Prostate gland (tissue), 2 donors: ENCODE measurements around the gene NDFIP1.

ENCODE experiments used
- POLR2A ChIP-seq: fragments of 450-650 bp; IDR thresholded peaks from one replicate; pipeline ENCODE4 v1.6.1; 2016; ENCODE audit warnings: antibody characterized with exemption, mild to moderate bottlenecking
- POLR2AphosphoS5 ChIP-seq: sonication (generic); formaldehyde crosslinking; IDR thresholded peaks from one replicate; pipeline ENCODE4 v1.6.1; 2017; ENCODE audit warnings: antibody characterized with exemption
- TF ChIP-seq, protein P1 (sequence below), 4 experiments: fragments of 200-600 bp in 2 of 4; fragments of 450-650 bp in 2 of 4; sonication (generic) in 2 of 4; IDR thresholded peaks; 1 replicate in 3 of 4; 2 replicates in 1 of 4; pipeline ENCODE4 v1.5.1; 2016 to 2019; ENCODE audit warnings: antibody characterized with exemption in 4 of 4, mild to moderate bottlenecking in 2 of 4, moderate library complexity in 2 of 4

- TF ChIP-seq POLR2AphosphoS5 (no peak), POLR2A (no peak)
- TF ChIP-seq, protein P1, sequence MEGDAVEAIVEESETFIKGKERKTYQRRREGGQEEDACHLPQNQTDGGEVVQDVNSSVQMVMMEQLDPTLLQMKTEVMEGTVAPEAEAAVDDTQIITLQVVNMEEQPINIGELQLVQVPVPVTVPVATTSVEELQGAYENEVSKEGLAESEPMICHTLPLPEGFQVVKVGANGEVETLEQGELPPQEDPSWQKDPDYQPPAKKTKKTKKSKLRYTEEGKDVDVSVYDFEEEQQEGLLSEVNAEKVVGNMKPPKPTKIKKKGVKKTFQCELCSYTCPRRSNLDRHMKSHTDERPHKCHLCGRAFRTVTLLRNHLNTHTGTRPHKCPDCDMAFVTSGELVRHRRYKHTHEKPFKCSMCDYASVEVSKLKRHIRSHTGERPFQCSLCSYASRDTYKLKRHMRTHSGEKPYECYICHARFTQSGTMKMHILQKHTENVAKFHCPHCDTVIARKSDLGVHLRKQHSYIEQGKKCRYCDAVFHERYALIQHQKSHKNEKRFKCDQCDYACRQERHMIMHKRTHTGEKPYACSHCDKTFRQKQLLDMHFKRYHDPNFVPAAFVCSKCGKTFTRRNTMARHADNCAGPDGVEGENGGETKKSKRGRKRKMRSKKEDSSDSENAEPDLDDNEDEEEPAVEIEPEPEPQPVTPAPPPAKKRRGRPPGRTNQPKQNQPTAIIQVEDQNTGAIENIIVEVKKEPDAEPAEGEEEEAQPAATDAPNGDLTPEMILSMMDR (IDR thresholded peaks at IDR 0.05): peak; percentile 42 to 70 (median 58)
These were observed 36.7 kb downstream of the NDFIP1 start for GRCh38 chr5:142145106-142145900.
